GM19467 (cell line): ENCODE measurements around the gene ZNF236.
"Not testable (repeated sequence)": the region's sequence is repeated elsewhere in the genome, so short reads cannot be mapped to it uniquely, and the experiment has no call there.

Source experiments
- ATAC-seq: cut with Tn5 transposase; IDR thresholded peaks from one replicate; pipeline ENCODE4 v1.9.1; 2021; ENCODE audit warnings: mild to moderate bottlenecking, moderate library complexity; ENCODE audit not compliant: unreplicated experiment

ZNF236 gene

GRCh38 chr18:76984193-76985155 lies 162.1 kb downstream of the ZNF236 start:
- ATAC-seq, result no peak

- no peak for ATAC-seq
Observed at GRCh38 chr18:76985156-76985950, 163.0 kb downstream of the ZNF236 start.

- ATAC-seq, result no peak
Observed at GRCh38 chr18:76985951-76986236, 163.5 kb downstream of the ZNF236 start.

- no peak for ATAC-seq
Observed at GRCh38 chr18:76986406-76986805, 164.0 kb downstream of the ZNF236 start.

GRCh38 chr18:76988031-76988826 lies 165.9 kb downstream of the ZNF236 start:
- no peak for ATAC-seq

GRCh38 chr18:76988827-76989646 lies 166.7 kb downstream of the ZNF236 start:
- no peak for ATAC-seq

GRCh38 chr18:76989647-76990190 lies 167.4 kb downstream of the ZNF236 start:
- ATAC-seq, result no peak

- not testable (repeated sequence) for ATAC-seq
Observed at GRCh38 chr18:76990343-76991020, 168.1 kb downstream of the ZNF236 start.

- no peak for ATAC-seq
Observed at GRCh38 chr18:76991021-76991688, 168.8 kb downstream of the ZNF236 start.

GRCh38 chr18:76992226-76993084 lies 170.1 kb downstream of the ZNF236 start:
- ATAC-seq, result no peak

- no peak for ATAC-seq
Observed at GRCh38 chr18:76993085-76993382, 170.7 kb downstream of the ZNF236 start.

- ATAC-seq, result no peak
Observed at GRCh38 chr18:76993573-76993972, 171.2 kb downstream of the ZNF236 start.

GRCh38 chr18:76994086-76994654 lies 171.8 kb downstream of the ZNF236 start:
- no peak for ATAC-seq

- ATAC-seq, result no peak
Observed at GRCh38 chr18:76995896-76996295, 173.5 kb downstream of the ZNF236 start.

GRCh38 chr18:76996429-76996828 lies 174.1 kb downstream of the ZNF236 start:
- no peak for ATAC-seq

GRCh38 chr18:76997951-76998808 lies 175.8 kb downstream of the ZNF236 start:
- no peak for ATAC-seq

GRCh38 chr18:76999077-76999476 lies 176.7 kb downstream of the ZNF236 start:
- no peak for ATAC-seq
